SHP77 (cell line): ENCODE results near the gene ENTREP1.
"Not testable (repeated sequence)": the region's sequence is repeated elsewhere in the genome, so short reads cannot be mapped to it uniquely, and the experiment has no call there.

Source experiments
- DNase-seq, 2 experiments: peaks; one replicate each; lab custom pipeline; 2025; lab: John Stamatoyannopoulos, UW

Gene ENTREP1

GRCh38 chr9:69411931-69412740 is 87.1 kb downstream of the ENTREP1 start:
- DNase-seq = no peak

DNA sequence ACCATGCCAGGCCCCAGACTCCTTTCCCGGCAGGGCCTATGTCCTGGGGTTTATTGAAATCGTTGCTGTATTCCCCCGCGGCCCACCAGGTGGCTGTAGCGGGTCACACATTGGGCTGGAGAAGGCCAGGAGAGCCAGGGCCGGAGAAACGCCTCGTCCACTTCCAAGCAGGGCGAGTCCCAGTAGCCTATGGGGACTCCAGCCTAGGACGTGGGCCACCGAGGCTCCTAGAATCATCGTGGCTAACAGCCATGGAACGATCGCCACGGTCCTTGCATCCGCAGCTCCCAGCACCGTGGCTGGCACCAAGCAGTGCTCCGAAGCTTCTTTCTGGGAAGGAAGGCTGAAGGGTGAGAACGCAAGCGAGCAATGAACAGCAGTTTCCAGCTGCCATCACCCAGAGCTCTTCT is 87.7 kb downstream of the ENTREP1 start:
- peak; percentile 61 to 71 for DNase-seq

- no peak for DNase-seq
Measured at GRCh38 chr9:69420611-69421270, 95.7 kb downstream of the ENTREP1 start.

- DNase-seq = peak; percentile 43 to 47
Measured at GRCh38 chr9:69421908-69422801, 97.1 kb downstream of the ENTREP1 start.

DNA sequence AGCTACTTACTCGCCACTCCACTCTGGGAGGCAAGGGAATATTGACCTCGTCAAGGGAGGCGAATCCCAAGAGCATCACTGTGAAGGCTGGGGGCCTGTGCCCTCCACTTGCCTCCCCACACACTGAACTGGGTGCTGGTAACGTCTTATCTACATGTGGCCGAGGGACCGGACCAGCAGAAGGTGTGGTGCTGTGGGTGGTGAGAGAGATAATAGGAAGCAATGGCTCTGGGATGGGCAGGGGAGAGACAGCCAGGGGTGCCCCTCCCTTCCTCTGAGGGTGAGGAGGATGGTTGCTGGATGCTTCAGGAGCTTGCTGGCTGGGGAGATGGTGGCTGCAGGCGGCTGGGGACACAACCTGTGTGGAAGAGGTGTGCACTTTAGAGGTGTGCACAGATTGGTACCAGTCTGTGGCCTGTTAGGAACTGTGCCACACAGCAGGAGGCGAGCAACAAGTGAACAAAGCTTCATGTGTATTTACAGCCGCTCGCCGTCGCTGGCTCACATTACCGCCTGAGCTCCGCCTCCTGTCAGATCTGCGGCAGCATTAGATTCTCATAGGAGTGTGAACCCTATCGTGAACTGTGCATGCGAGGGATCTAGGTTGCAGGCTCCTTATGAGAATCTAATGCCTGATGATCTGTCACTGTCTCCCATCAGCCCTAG is 100.3 kb downstream of the ENTREP1 start:
- DNase-seq = peak in 1 of 2 experiments; percentile 20

DNA sequence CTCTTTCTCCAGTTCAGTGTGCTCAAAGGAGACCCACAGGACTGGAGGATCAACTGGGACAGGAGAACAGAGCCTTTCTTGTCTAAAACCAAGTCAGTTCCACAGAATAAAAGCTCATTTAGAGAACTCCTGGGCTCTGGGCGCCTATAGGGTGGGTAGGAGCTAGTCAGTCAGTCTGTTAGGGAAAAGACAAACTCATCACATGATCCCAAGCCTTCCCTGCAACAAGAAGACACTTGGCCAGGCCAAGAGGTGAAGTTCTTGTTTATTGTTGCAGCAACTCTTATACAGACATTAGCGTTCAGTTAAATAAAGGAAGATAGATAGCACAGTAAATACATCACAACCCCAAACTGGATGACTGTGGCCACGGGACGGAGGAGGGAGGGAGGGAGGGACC is 102.3 kb downstream of the ENTREP1 start:
- no peak for DNase-seq

DNA sequence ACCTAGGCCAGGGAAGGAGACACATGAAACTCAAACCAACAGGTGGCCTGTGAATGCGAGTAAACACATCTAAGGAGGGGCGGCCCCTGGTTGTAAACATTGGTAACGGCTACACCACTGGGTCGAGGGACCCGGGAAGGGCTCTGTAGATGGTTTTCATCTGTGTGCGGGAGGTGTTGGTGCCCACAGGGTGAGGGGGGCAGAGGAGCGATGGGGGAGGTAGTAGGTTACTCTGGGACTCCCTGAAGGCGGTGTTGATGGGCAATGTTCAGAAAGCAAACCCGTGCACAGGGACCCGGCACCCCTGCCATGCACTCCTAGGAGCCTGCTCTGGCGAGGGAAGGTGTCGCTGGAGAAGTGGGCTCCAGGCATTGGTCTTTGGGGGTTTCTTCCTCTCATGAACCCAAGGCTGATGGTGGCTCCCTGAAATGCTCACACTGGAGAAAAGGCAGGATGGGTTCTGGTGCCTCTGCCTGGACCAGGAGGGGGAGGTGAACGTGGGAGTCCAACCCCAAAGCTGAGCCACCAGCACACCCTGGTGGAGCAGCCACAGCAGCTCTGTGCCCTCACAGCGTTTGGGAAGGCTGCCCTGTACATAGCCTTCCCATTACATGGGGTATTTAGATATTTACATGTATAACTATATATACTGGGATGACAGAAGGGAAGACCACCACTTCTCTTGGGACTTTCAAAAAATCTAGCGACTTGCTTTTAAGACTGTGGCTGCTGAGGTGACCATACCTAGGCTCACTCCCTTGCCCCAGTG is 103.2 kb downstream of the ENTREP1 start:
- DNase-seq = no peak

- DNase-seq = no peak
Measured at GRCh38 chr9:69429281-69429680, 104.3 kb downstream of the ENTREP1 start.

- DNase-seq = no peak
Measured at GRCh38 chr9:69430206-69430605, 105.2 kb downstream of the ENTREP1 start.

DNA sequence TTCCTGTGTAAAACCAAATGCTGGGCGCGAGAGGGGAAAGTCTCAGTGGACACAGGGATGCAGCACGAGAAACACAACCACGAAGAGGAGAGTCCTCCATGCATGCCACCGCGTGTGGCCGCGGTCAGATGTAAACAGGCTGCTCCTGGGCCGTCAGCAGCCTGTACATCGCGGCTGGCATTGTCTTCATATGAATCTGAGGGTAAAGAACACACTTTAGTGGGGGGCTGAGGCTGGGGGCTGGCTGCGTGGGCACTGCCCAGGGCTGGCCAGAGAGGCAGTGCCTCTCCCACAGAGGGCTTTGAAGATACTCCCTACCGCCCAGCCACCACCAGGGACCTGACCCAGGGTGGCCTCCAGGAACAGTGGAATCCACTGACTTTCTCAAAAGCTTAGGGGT is 106.2 kb downstream of the ENTREP1 start:
- DNase-seq = no peak

GRCh38 chr9:69431777-69432176 is 106.8 kb downstream of the ENTREP1 start:
- no peak for DNase-seq

GRCh38 chr9:69432623-69433022 is 107.6 kb downstream of the ENTREP1 start:
- DNase-seq = no peak

DNA sequence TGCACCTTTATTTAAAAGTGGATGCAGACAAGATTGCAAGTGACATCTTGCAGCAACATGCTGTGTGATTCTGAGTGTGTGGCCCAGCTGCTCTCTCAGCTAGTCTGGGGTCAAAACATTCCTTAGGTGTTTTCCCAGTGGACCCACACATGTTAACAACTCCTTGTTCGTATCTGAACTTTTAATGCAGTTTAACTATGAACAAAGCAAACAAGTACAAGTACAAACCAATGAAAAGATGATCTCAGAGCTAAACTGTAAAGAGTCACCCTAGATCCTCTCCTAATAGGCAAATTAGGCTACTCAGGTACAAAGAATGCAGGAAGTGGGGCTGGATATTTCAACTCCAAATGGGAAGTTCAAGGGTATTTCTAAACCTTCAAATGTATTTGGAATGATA is 108.4 kb downstream of the ENTREP1 start:
- DNase-seq = no peak

DNA sequence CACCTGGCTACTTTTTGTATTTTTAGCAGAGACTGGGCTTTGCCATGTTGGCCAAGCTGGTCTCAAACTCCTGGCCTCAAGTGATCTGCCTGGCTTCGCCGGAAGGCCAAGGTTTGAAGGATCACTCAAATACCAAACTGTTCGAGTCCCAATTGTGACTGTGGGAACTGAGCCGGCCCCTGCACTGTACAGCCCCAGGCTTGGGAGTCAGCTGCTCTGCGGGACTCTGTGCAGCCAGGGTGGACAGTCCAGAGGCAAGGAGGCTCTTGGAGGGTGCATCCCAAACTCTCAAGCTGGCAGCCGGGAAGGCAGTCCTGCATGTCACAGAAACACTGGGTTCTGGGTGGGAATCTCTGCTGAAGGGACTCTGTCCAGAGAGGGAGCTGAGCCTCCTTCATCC is 109.0 kb downstream of the ENTREP1 start:
- no peak for DNase-seq

GRCh38 chr9:69439654-69440053 is 114.6 kb downstream of the ENTREP1 start:
- not testable (repeated sequence) for DNase-seq

DNA sequence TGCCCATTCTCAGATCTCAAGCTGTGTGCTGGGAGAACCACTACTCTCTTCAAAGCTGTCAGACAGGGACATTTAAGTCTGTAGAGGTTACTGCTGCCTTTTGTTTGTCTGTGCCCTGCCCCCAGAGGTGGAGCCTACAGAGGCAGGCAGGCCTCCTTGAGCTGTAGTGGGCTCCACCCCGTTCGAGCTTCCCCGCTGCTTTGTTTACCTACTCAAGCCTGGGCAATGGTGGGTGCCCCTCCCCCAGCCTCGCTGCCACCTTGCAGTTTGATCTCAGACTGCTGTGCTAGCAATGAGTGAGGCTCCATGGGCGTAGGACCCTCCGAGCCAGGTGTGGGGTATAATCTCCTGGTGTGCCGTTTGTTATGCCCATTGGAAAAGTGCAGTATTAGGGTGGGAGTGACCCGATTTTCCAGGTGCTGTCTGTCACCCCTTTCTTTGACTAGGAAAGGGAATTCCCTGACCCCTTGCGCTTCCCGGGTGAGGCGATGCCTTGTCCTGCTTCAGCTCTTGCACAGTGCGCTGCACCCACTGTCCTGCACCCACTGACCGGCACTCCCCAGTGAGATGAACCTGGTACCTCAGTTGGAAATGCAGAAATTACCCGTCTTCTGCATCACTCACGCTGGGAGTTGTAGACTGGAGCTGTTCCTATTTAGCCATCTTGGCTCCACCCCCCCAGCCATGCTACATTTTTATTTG is 115.4 kb downstream of the ENTREP1 start:
- peak; percentile 1 to 15 for DNase-seq
